PC-9 (cell line): ENCODE measurements around the gene VHLL. TPM values are rescaled to one million over a fixed set of nuclear protein-coding genes. Genes with fewer than 3 reads are reported as not detected.
A peak's percentile ranks its signal among the peaks of the same experiment; 100 is the strongest.

ENCODE experiments used
- BruUV-seq: library from RNA; stranded (reverse); fragments of 400-500 nt; replicated peaks from 2 replicates; lab custom pipeline; 2021; lab: Mats Ljungman, UMichigan
- CTCF ChIA-PET: fragments of 300-600 bp; sonication (Branson Sonifier 250); formaldehyde crosslinking; loops from one replicate; lab custom pipeline; 2022; ENCODE audit warnings: antibody characterized with exemption; lab: Charles Lee
- POLR2A ChIA-PET: fragments of 300-600 bp; sonication (Branson Sonifier 250); formaldehyde crosslinking; loops from one replicate; lab custom pipeline; 2022; ENCODE audit warnings: antibody characterized with exemption; ENCODE audit not compliant: unreplicated experiment; lab: Charles Lee
- DNase-seq, 2 experiments: peaks; one replicate each; pipeline versions ENCODE4 v3.0.0 to v3.0.0-alpha.2; 2015 to 2022; ENCODE audit warnings: mixed read lengths in 1 of 2
- H2AFZ ChIP-seq: fragments of 200-600 bp; sonication (generic); 2 replicates; pipeline ENCODE4 v1.8.1; 2017; ENCODE audit warnings: antibody characterized with exemption
- H3F3A ChIP-seq: fragments of 200-600 bp; sonication (generic); 2 replicates; pipeline ENCODE4 v1.8.1; 2017; ENCODE audit warnings: antibody characterized with exemption, mild to moderate bottlenecking, low read depth; ENCODE audit not compliant: insufficient read depth
- H3K27ac ChIP-seq: fragments of 200-600 bp; sonication (generic); 2 replicates; pipeline ENCODE4 v1.6.1; 2016; ENCODE audit warnings: mixed run types
- H3K27me3 ChIP-seq: fragments of 200-600 bp; sonication (generic); 2 replicates; pipeline ENCODE4 v1.6.1; 2016; ENCODE audit warnings: low read depth, mixed run types; ENCODE audit not compliant: insufficient read depth
- H3K36me3 ChIP-seq: fragments of 200-600 bp; sonication (generic); 2 replicates; pipeline ENCODE4 v1.6.1; 2016; ENCODE audit warnings: low read depth, mixed run types
- H3K4me1 ChIP-seq: fragments of 200-600 bp; sonication (generic); replicated peaks from 2 replicates; pipeline ENCODE4 v1.6.1; 2016; ENCODE audit warnings: mixed run types; ENCODE audit not compliant: insufficient read depth
- H3K4me2 ChIP-seq: fragments of 200-600 bp; sonication (generic); 2 replicates; pipeline ENCODE4 v1.6.1; 2017; ENCODE audit warnings: mixed run types
- H3K4me3 ChIP-seq: fragments of 200-600 bp; sonication (generic); 2 replicates; pipeline ENCODE4 v1.6.1; 2016; ENCODE audit warnings: mixed run types
- H3K79me2 ChIP-seq: fragments of 200-600 bp; sonication (generic); 2 replicates; pipeline ENCODE4 v1.6.1; 2017; ENCODE audit warnings: low read depth, mixed run types
- H3K9me2 ChIP-seq: fragments of 200-600 bp; sonication (generic); 2 replicates; pipeline ENCODE4 v1.8.1; 2017; ENCODE audit warnings: mild to moderate bottlenecking; ENCODE audit not compliant: insufficient read depth
- H3K9me3 ChIP-seq: fragments of 200-600 bp; sonication (generic); 2 replicates; pipeline ENCODE4 v1.8.1; 2016; ENCODE audit warnings: low read depth; ENCODE audit not compliant: insufficient read depth
- H4K20me1 ChIP-seq: fragments of 200-600 bp; sonication (generic); 2 replicates; pipeline ENCODE4 v1.8.1; 2017; ENCODE audit not compliant: insufficient read depth
- CTCF ChIP-seq: fragments of 200-600 bp; sonication (generic); conservative IDR thresholded peaks from 2 replicates; pipeline ENCODE4 v1.6.1; 2017; ENCODE audit warnings: mixed run types, antibody characterized with exemption, mild to moderate bottlenecking, moderate library complexity
- EZH2 ChIP-seq: fragments of 200-600 bp; sonication (generic); IDR thresholded peaks from 2 replicates; pipeline ENCODE4 v1.8.0; 2017; ENCODE audit warnings: antibody characterized with exemption, low read depth
- intact Hi-C: fragments of 100-400 bp; cut with micrococcal nuclease; formaldehyde crosslinking; loops from one replicate; pipeline ENCODE4 v1.10.0; 2022; ENCODE audit not compliant: unreplicated experiment
- total RNA-seq: library from RNA; stranded (reverse); gene quantifications from 2 replicates; pipeline ENCODE4 v1.2.3, GENCODE V29; 2021

VHLL gene
- total RNA-seq, 1 experiment from 2014 or later, result not detected

GRCh38 chr1:156284112-156284511, 15.0 kb downstream of the VHLL start, which contains the start of gene TMEM79:
TSS of gene TMEM79 (plus strand) at chr1:156284325. CDS start at chr1:156285227, 902 bp downstream.
- H3K27me3 ChIP-seq, result no peaks in the 10 kb centered on the region
- H4K20me1 ChIP-seq, result peaks cover 15% of the 10 kb centered on the region
- ChIA-PET POLR2A (interaction anchor here (0.5 to 0.9 kb wide), 5 partner anchors 12 to 377 kb away, joined by 3 read pairs; partner anchors contain the start of genes GLMP and VHLL), CTCF (interaction anchor here (0.5 kb wide), 1 partner anchor 216 kb away, joined by 3 read pairs; the partner anchor contains the start of gene MEF2D)
- no peaks in the 10 kb centered on the region for H3K9me3 ChIP-seq
- DNase-seq, result peak; percentile 66 to 68
- no peaks in the 10 kb centered on the region for H3K9me2 ChIP-seq
- no TSS peak for BruUV-seq
- TF ChIP-seq CTCF (no peak), EZH2 (no peak)
- peak within 1 kb of the TSS; percentile 96 for H3K4me2 ChIP-seq
- H3F3A ChIP-seq, result peaks cover 23% of the 10 kb centered on the region; the same call in 1 of the 2 replicates
- peaks cover 60% of the 10 kb centered on the region for H3K79me2 ChIP-seq
- H3K27ac ChIP-seq, result peak within 1 kb of the TSS; percentile 85
- H3K4me3 ChIP-seq, result peak within 1 kb of the TSS; percentile 97
- peak within 1 kb of the TSS; percentile 83 for H2AFZ ChIP-seq
- peaks cover 30% of the 10 kb centered on the region for H3K4me1 ChIP-seq
- 0 out of 2 replicates have a peak, but pooled peaks cover 11% of the 10 kb centered on the region for H3K36me3 ChIP-seq
- intact Hi-C loops, result loop anchor here (5.0 kb wide), 1 partner anchor 307 kb away; the partner anchor contains the start of gene ARHGEF2

GRCh38 chr1:156283521-156283920, 15.6 kb downstream of the VHLL start:
- Histone ChIP-seq H3K4me2 (peak overlapping the region; percentile 96), H3K9me3 (no peaks in the 10 kb centered on the region), H3K79me2 (peaks cover 66% of the 10 kb centered on the region), H3K9me2 (no peaks in the 10 kb centered on the region), H3K27me3 (no peaks in the 10 kb centered on the region), H3K4me3 (peak overlapping the region; percentile 97), H4K20me1 (peaks cover 16% of the 10 kb centered on the region), H3K4me1 (peaks cover 30% of the 10 kb centered on the region), H3K36me3 (peaks cover 11% of the 10 kb centered on the region; the same call in 1 of the 2 replicates), H3F3A (peaks cover 23% of the 10 kb centered on the region; the same call in 1 of the 2 replicates), H2AFZ (peak overlapping the region; percentile 83), H3K27ac (peak overlapping the region; percentile 85; the same call in 1 of the 2 replicates)
- TF ChIP-seq EZH2, result no peak
- no peak for TF ChIP-seq CTCF
- CTCF ChIA-PET, result interaction anchor here (0.5 kb wide), 1 partner anchor 217 kb away, joined by 3 read pairs; the partner anchor contains the start of gene MEF2D
- DNase-seq, result no peak
- BruUV-seq, result no TSS peak
- intact Hi-C loops, result loop anchor here (5.0 kb wide), 1 partner anchor 306 kb away; the partner anchor contains the start of gene ARHGEF2
- POLR2A ChIA-PET, result interaction anchor here (0.5 to 0.9 kb wide), 5 partner anchors 46 to 378 kb away, joined by 3 to 10 read pairs (median 3); no protein-coding TSS in a partner anchor

- POLR2A ChIA-PET, result interaction anchor here (0.6 to 1.0 kb wide), 5 partner anchors 46 to 221 kb away, joined by 3 to 9 read pairs (median 4); partner anchors contain the start of gene PMF1
- Histone ChIP-seq H3K79me2 (peaks cover 74% of the 10 kb centered on the region), H3K27me3 (no peaks in the 10 kb centered on the region), H3K4me1 (peaks cover 30% of the 10 kb centered on the region), H3K4me2 (peak within 1 kb of the TSS; percentile 96), H3K4me3 (peak within 1 kb of the TSS; percentile 97), H3K9me3 (no peaks in the 10 kb centered on the region), H3K27ac (peak within 1 kb of the TSS; percentile 85), H3K9me2 (no peaks in the 10 kb centered on the region), H3K36me3 (peaks cover 17% of the 10 kb centered on the region; the same call in 1 of the 2 replicates), H4K20me1 (peaks cover 16% of the 10 kb centered on the region), H2AFZ (peak within 1 kb of the TSS; percentile 83), H3F3A (peaks cover 30% of the 10 kb centered on the region; the same call in 1 of the 2 replicates)
- TF ChIP-seq CTCF, result no peak
- no peak for TF ChIP-seq EZH2
- BruUV-seq, result no TSS peak
- intact Hi-C loops, result loop anchor here (1.0 to 5.0 kb wide), 2 partner anchors 228 to 305 kb away; partner anchors contain the start of genes ARHGEF2 and LAMTOR2
- CTCF ChIA-PET, result interaction anchor here (1.0 kb wide), 1 partner anchor 8 kb away, joined by 3 read pairs; no protein-coding TSS in a partner anchor
- peak; percentile 93 to 95 for DNase-seq
These were observed 16.5 kb downstream of the VHLL start, which contains the start of gene SMG5 for GRCh38 chr1:156282479-156283222. TSS of gene SMG5 (minus strand) at chr1:156282825. CDS start at chr1:156282680, 145 bp downstream.
